Calu3 (cell line): ENCODE results near the gene STEAP1B. TPM values are rescaled to one million over a fixed set of nuclear protein-coding genes. Genes with fewer than 3 reads are reported as not detected.

Experiments used
- BruUV-seq: library from RNA; stranded (reverse); fragments of 400-500 nt; replicated peaks from 2 replicates; lab custom pipeline; 2021; lab: Mats Ljungman, UMichigan
- CTCF ChIA-PET: fragments of 300-600 bp; sonication (Branson Sonifier 250); formaldehyde crosslinking; loops from one replicate; lab custom pipeline; 2022; ENCODE audit warnings: antibody characterized with exemption; lab: Charles Lee
- DNase-seq: peaks from one replicate; pipeline ENCODE4 v3.0.0; 2022
- H3K27ac Mint-ChIP-seq: one replicate; pipeline ENCODE4 v1.8.0; 2022; ENCODE audit warnings: mixed read lengths; ENCODE audit not compliant: unreplicated experiment
- H3K27me3 Mint-ChIP-seq: one replicate; pipeline ENCODE4 v1.8.0; 2022; ENCODE audit warnings: mixed read lengths; ENCODE audit not compliant: unreplicated experiment
- H3K36me3 Mint-ChIP-seq: one replicate; pipeline ENCODE4 v1.8.0; 2022; ENCODE audit warnings: mild to moderate bottlenecking, moderate library complexity, mixed read lengths; ENCODE audit not compliant: insufficient read depth, unreplicated experiment
- H3K4me1 Mint-ChIP-seq: one replicate; pipeline ENCODE4 v1.8.0; 2022; ENCODE audit warnings: mild to moderate bottlenecking, low read depth, mixed read lengths; ENCODE audit not compliant: unreplicated experiment
- H3K4me3 Mint-ChIP-seq: one replicate; pipeline ENCODE4 v1.8.0; 2022; ENCODE audit warnings: mild to moderate bottlenecking, low read depth, moderate library complexity, mixed read lengths; ENCODE audit not compliant: unreplicated experiment
- H3K9me3 Mint-ChIP-seq: one replicate; pipeline ENCODE4 v1.8.0; 2022; ENCODE audit warnings: low read depth, mixed read lengths; ENCODE audit not compliant: unreplicated experiment
- intact Hi-C: fragments of 100-400 bp; cut with micrococcal nuclease; formaldehyde crosslinking; loops from one replicate; pipeline ENCODE4 v1.10.0; 2022; ENCODE audit not compliant: unreplicated experiment
- total RNA-seq: library from RNA; stranded (reverse); gene quantifications from 2 replicates; pipeline ENCODE4 v1.2.3, GENCODE V29; 2022
- TF ChIP-seq, protein P1 (sequence below): fragments of 200-600 bp; IDR thresholded peaks from one replicate; pipeline ENCODE4 v1.8.0; 2022; ENCODE audit warnings: antibody characterized with exemption; ENCODE audit not compliant: unreplicated experiment

STEAP1B gene
- total RNA-seq, 1 experiment from 2014 or later, result 2.6 TPM

DNA sequence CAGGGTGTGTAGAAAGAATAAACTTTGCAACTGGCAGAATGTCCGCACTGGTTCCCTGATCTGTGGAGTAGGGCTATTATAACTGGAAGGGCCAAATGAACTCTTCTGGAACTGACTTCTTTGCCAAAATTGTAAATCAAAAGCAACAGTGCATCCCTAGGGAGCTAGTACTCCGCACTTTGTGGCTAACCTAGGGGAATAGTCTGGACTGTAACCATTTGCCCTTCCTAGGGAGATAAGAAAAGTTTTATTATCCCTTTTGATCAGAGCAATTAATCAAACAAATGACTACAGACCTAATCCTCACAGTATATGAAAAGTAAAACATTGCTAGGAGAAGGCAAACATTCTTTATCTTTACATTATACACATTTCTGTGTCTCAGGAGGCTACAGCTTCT lies 45.5 kb upstream of the STEAP1B start:
- Mint-ChIP-seq H3K27me3 (peaks cover 90% of the 10 kb centered on the region), H3K4me3 (no peak overlapping the region)

GRCh38 chr7:22544245-22544644 lies 44.3 kb upstream of the STEAP1B start:
- no peaks in the 10 kb centered on the region for H3K9me3 Mint-ChIP-seq
- DNase-seq, result no peak
- H3K27me3 Mint-ChIP-seq, result peaks cover 77% of the 10 kb centered on the region
- H3K27ac Mint-ChIP-seq, result no peak overlapping the region
- H3K4me3 Mint-ChIP-seq, result no peak overlapping the region
- CTCF ChIA-PET, result interaction anchor here (0.6 to 0.9 kb wide), 3 partner anchors 9 to 736 kb away, joined by 3 read pairs; partner anchors contain the start of gene KLHL7
- no TSS peak for BruUV-seq
- H3K4me1 Mint-ChIP-seq, result peaks cover 2% of the 10 kb centered on the region
- TF ChIP-seq, protein P1, sequence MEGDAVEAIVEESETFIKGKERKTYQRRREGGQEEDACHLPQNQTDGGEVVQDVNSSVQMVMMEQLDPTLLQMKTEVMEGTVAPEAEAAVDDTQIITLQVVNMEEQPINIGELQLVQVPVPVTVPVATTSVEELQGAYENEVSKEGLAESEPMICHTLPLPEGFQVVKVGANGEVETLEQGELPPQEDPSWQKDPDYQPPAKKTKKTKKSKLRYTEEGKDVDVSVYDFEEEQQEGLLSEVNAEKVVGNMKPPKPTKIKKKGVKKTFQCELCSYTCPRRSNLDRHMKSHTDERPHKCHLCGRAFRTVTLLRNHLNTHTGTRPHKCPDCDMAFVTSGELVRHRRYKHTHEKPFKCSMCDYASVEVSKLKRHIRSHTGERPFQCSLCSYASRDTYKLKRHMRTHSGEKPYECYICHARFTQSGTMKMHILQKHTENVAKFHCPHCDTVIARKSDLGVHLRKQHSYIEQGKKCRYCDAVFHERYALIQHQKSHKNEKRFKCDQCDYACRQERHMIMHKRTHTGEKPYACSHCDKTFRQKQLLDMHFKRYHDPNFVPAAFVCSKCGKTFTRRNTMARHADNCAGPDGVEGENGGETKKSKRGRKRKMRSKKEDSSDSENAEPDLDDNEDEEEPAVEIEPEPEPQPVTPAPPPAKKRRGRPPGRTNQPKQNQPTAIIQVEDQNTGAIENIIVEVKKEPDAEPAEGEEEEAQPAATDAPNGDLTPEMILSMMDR, result no peak
- intact Hi-C loops, result loop anchor here (10.0 kb wide), 1 partner anchor 411 kb away; no protein-coding TSS in a partner anchor
- H3K36me3 Mint-ChIP-seq, result no peaks in the 10 kb centered on the region

More for the DNA sequence above, 45.5 kb upstream of the STEAP1B start:
- intact Hi-C loops, result loop anchor here (10.0 kb wide), 1 partner anchor 409 kb away; no protein-coding TSS in a partner anchor
- no peak overlapping the region for H3K27ac Mint-ChIP-seq
- no TSS peak for BruUV-seq
- no peak for DNase-seq
- peaks cover 10% of the 10 kb centered on the region for H3K36me3 Mint-ChIP-seq
- H3K4me1 Mint-ChIP-seq, result peaks cover 13% of the 10 kb centered on the region
- TF ChIP-seq, protein P1, result no peak
- no peaks in the 10 kb centered on the region for H3K9me3 Mint-ChIP-seq
- CTCF ChIA-PET, result no interaction called here

DNA sequence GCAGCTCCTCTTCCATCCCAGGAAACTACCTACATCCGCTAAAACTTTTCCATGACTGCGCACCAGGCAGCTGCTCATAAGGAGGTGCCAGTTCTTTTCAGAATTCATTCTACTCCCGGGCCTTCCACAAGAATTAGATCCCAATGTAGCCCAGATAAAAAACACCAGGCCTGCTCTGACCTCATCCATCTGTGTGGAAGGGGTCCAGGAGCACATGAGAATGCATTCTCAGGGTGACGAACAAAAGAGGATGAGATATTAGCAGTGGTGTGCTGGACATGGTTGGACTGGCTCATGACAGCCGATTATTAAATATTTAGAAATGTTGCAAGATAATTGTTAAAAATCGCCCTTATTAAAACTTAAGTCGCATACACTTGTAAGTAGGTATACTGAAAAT lies 43.2 kb upstream of the STEAP1B start:
- Mint-ChIP-seq H3K27me3 (peaks cover 66% of the 10 kb centered on the region), H3K9me3 (no peaks in the 10 kb centered on the region), H3K36me3 (no peaks in the 10 kb centered on the region), H3K4me3 (no peak overlapping the region), H3K4me1 (no peaks in the 10 kb centered on the region), H3K27ac (no peak overlapping the region)
- DNase-seq, result no peak
- BruUV-seq, result no TSS peak
- TF ChIP-seq, protein P1, result no peak
- CTCF ChIA-PET, result interaction anchor here (0.6 kb wide), 1 partner anchor 102 kb away, joined by 4 read pairs; no protein-coding TSS in a partner anchor
- intact Hi-C loops, result loop anchor here (10.0 kb wide), 1 partner anchor 412 kb away; no protein-coding TSS in a partner anchor

DNA sequence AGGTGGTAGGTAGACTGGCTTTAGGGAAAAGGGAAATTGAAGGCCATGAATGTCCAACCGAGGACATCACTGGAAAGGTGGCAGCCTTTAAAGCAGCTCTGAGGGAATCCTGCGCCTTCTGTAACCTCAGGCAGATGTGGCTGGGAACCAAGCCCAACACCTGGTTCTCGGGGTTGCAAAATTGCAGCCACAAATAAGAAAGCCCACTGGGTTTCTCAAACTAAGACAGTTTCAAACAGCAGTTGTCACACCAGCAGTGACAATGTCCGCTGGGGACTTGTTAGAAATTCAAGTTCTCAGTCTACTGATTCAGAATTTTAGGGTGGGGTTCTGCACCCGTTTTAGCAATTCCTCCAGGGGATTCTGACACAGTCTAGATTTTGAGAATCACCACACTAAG lies 42.7 kb upstream of the STEAP1B start:
- intact Hi-C loops, result loop anchor here (10.0 kb wide), 1 partner anchor 412 kb away; no protein-coding TSS in a partner anchor
- no peak overlapping the region for H3K27ac Mint-ChIP-seq
- H3K4me3 Mint-ChIP-seq, result no peak overlapping the region
- no peaks in the 10 kb centered on the region for H3K36me3 Mint-ChIP-seq
- H3K27me3 Mint-ChIP-seq, result peaks cover 61% of the 10 kb centered on the region
- no peak for DNase-seq
- H3K9me3 Mint-ChIP-seq, result no peaks in the 10 kb centered on the region
- H3K4me1 Mint-ChIP-seq, result no peaks in the 10 kb centered on the region
- TF ChIP-seq, protein P1, result no peak
- no TSS peak for BruUV-seq
- CTCF ChIA-PET, result interaction anchor here (0.6 kb wide), 3 partner anchors 103 to 1902 kb away, joined by 3 to 4 read pairs (median 3); no protein-coding TSS in a partner anchor
